Calu3 (cell line): ENCODE data around the gene WNT2. TPM values are rescaled to one million over a fixed set of nuclear protein-coding genes. Genes with fewer than 3 reads are reported as not detected.

Source experiments
- BruUV-seq: library from RNA; stranded (reverse); fragments of 400-500 nt; replicated peaks from 2 replicates; lab custom pipeline; 2021; lab: Mats Ljungman, UMichigan
- CTCF ChIA-PET: fragments of 300-600 bp; sonication (Branson Sonifier 250); formaldehyde crosslinking; loops from one replicate; lab custom pipeline; 2022; ENCODE audit warnings: antibody characterized with exemption; lab: Charles Lee
- DNase-seq: peaks from one replicate; pipeline ENCODE4 v3.0.0; 2022
- H3K27ac Mint-ChIP-seq: one replicate; pipeline ENCODE4 v1.8.0; 2022; ENCODE audit warnings: mixed read lengths; ENCODE audit not compliant: unreplicated experiment
- H3K27me3 Mint-ChIP-seq: one replicate; pipeline ENCODE4 v1.8.0; 2022; ENCODE audit warnings: mixed read lengths; ENCODE audit not compliant: unreplicated experiment
- H3K36me3 Mint-ChIP-seq: one replicate; pipeline ENCODE4 v1.8.0; 2022; ENCODE audit warnings: mild to moderate bottlenecking, moderate library complexity, mixed read lengths; ENCODE audit not compliant: insufficient read depth, unreplicated experiment
- H3K4me1 Mint-ChIP-seq: one replicate; pipeline ENCODE4 v1.8.0; 2022; ENCODE audit warnings: mild to moderate bottlenecking, low read depth, mixed read lengths; ENCODE audit not compliant: unreplicated experiment
- H3K4me3 Mint-ChIP-seq: one replicate; pipeline ENCODE4 v1.8.0; 2022; ENCODE audit warnings: mild to moderate bottlenecking, low read depth, moderate library complexity, mixed read lengths; ENCODE audit not compliant: unreplicated experiment
- H3K9me3 Mint-ChIP-seq: one replicate; pipeline ENCODE4 v1.8.0; 2022; ENCODE audit warnings: low read depth, mixed read lengths; ENCODE audit not compliant: unreplicated experiment
- intact Hi-C: fragments of 100-400 bp; cut with micrococcal nuclease; formaldehyde crosslinking; loops from one replicate; pipeline ENCODE4 v1.10.0; 2022; ENCODE audit not compliant: unreplicated experiment
- total RNA-seq: library from RNA; stranded (reverse); gene quantifications from 2 replicates; pipeline ENCODE4 v1.2.3, GENCODE V29; 2022
- TF ChIP-seq, protein P1 (sequence below): fragments of 200-600 bp; IDR thresholded peaks from one replicate; pipeline ENCODE4 v1.8.0; 2022; ENCODE audit warnings: antibody characterized with exemption; ENCODE audit not compliant: unreplicated experiment

Gene WNT2
- total RNA-seq, 1 experiment from 2014 or later, result not detected

DNA sequence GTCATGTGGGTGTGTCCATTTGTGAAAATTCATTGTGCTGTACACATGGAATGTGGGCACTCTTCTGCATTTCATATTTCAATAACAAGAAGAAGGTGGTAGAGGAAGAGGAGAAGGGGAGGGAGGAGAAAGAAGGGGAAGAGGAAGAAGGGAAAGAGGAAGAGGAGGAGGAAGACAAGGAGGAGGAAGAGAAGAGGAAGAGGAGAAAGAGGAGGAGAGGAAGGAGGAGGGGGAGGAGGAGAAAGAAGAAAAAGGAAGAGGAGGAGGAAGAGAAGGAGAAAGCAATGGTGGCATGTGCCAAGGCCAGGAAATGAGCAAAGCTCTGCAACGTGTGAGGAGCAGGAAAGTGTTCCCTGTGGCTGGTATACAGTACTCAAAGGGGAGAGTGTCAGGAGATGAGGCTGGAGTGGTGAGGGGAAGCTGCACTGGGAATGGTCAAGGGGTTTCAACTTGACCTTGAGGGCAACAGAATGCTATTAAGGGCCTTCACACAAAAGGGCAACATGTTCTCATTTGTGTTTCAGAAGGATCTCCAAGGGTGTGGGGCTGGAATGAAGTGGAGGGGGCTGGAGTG is 40.5 kb downstream of the WNT2 start:
- intact Hi-C loops, result no loop called here
- Mint-ChIP-seq H3K4me1 (peaks cover 8% of the 10 kb centered on the region), H3K36me3 (no peaks in the 10 kb centered on the region), H3K27me3 (peaks cover 36% of the 10 kb centered on the region), H3K4me3 (no peak overlapping the region), H3K27ac (no peak overlapping the region), H3K9me3 (no peaks in the 10 kb centered on the region)
- TF ChIP-seq, protein P1, sequence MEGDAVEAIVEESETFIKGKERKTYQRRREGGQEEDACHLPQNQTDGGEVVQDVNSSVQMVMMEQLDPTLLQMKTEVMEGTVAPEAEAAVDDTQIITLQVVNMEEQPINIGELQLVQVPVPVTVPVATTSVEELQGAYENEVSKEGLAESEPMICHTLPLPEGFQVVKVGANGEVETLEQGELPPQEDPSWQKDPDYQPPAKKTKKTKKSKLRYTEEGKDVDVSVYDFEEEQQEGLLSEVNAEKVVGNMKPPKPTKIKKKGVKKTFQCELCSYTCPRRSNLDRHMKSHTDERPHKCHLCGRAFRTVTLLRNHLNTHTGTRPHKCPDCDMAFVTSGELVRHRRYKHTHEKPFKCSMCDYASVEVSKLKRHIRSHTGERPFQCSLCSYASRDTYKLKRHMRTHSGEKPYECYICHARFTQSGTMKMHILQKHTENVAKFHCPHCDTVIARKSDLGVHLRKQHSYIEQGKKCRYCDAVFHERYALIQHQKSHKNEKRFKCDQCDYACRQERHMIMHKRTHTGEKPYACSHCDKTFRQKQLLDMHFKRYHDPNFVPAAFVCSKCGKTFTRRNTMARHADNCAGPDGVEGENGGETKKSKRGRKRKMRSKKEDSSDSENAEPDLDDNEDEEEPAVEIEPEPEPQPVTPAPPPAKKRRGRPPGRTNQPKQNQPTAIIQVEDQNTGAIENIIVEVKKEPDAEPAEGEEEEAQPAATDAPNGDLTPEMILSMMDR, result no peak
- CTCF ChIA-PET, result no interaction called here
- no peak for DNase-seq
- BruUV-seq, result no TSS peak

DNA sequence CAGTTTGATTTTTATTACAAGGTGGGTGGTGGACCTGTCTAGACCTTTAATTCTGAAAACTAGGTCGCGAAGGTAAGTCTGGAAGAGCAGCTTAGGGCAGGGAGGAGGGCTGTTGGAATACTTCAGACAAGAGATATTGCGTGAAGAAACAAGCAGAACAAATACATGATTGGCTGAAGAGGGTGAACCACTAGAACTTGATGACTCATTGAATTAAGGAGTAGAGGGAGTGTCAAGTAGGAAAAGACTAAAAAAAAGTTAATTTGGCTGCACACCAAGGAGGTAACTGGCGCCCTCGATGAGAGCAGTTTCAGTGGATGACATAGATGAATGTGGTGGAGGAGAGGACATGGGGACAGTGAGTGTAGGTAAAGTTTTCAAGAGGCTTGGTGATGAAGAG is 41.3 kb downstream of the WNT2 start:
- H3K4me3 Mint-ChIP-seq, result no peak overlapping the region
- intact Hi-C loops, result no loop called here
- no TSS peak for BruUV-seq
- DNase-seq, result no peak
- H3K9me3 Mint-ChIP-seq, result no peaks in the 10 kb centered on the region
- CTCF ChIA-PET, result no interaction called here
- peaks cover 8% of the 10 kb centered on the region for H3K4me1 Mint-ChIP-seq
- no peaks in the 10 kb centered on the region for H3K36me3 Mint-ChIP-seq
- peaks cover 36% of the 10 kb centered on the region for H3K27me3 Mint-ChIP-seq
- no peak overlapping the region for H3K27ac Mint-ChIP-seq
- TF ChIP-seq, protein P1, result no peak

DNA sequence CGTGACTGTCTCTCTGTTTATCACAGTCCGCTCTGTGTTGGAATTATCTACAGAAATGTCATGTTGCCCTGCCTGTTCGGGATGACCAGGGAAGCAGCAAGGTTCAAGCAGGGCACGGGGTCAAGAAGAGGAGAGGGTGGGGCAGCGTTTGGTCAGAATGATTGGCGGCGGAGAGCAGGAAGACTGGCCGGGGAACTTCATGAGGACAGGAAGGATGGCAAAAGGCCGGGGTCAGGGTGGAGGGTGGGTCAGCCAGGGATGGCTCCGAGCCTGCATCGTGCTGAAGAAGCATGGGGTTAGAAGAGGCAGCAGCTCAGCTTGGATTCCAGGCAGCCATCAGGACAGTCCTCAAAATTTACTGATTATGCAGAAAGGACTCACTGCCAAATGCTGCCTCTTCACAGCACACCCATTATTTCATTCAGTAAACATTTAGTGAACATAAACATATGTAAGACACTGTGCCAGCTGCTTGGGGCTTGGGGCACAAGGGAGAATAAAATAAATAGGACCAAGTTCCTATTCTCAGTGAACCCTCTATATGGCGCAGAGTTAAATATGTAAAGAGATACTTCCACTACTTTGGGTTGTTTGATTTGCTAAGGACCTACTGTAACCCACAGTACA is 42.8 kb downstream of the WNT2 start:
- Mint-ChIP-seq H3K4me1 (peaks cover 8% of the 10 kb centered on the region), H3K27ac (peak overlapping the region; percentile 4), H3K27me3 (peaks cover 39% of the 10 kb centered on the region), H3K4me3 (no peak overlapping the region), H3K36me3 (no peaks in the 10 kb centered on the region), H3K9me3 (no peaks in the 10 kb centered on the region)
- TF ChIP-seq, protein P1, result no peak
- intact Hi-C loops, result no loop called here
- BruUV-seq, result no TSS peak
- DNase-seq, result no peak
- CTCF ChIA-PET, result no interaction called here

DNA sequence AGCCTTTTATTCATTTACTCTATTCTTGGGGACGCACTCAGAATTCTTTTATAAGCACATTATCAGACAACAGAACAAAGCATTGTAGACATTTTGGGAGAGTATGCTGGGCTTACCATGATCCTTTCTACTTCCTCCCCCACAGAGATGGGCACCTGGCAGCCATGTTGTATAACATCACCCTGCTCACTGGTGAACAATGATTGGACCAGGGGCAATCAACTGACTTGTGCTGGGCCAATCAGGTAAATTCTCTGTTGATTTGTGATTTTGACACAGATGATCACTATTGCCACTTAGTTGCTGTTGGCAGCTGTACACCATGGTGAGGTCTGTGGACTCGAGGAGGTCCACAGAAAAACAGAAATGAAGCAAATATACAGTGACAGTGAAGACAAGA is 43.7 kb downstream of the WNT2 start:
- Mint-ChIP-seq H3K4me3 (no peak overlapping the region), H3K9me3 (no peaks in the 10 kb centered on the region), H3K4me1 (peaks cover 8% of the 10 kb centered on the region), H3K36me3 (no peaks in the 10 kb centered on the region), H3K27ac (no peak overlapping the region), H3K27me3 (peaks cover 47% of the 10 kb centered on the region)
- CTCF ChIA-PET, result no interaction called here
- intact Hi-C loops, result no loop called here
- TF ChIP-seq, protein P1, result no peak
- BruUV-seq, result no TSS peak
- no peak for DNase-seq
